Measurements from ENCODE around the gene CHRNA3.

CHRNA3 gene

DNA sequence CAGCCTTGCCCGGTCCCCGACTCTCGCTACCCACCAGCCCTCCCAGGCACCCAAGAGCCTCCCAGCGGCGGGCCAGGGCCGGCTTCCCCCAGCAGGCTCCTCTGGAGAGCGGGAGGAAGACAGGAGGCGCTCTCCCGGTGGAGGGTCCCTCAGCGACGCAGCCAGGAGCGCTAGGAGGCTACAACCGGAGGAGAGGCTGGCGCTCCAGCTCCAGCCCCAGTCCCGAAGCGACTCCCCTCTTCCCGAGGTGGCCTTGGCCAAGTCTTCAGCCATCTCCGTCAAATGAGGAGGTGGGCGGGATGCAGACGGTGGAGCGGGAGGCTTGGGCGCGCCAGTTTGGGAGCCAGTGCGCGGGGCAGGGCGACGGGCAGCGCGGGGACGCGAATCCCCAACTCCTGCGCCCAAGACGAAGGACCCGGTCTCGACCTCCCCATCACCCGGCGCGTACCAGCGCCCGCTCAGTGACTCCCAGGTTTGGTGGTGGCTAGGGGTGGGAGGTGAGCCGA, 722 bp downstream of the CHRNA3 start:
- Histone ChIP-seq H3K79me2 (ENCODE audit: insufficient read depth, low read length) (no peaks in the 10 kb centered on the region), H4K20me1 (ENCODE audit: insufficient read depth, low read length) (no peaks in the 10 kb centered on the region), H3K4me2 (ENCODE audit: insufficient read depth, low read length) (peak overlapping the region; percentile 59), H3K9ac (ENCODE audit: low read depth, low read length) (peak overlapping the region; percentile 35; the same call in 1 of the 2 replicates), H3K4me1 (ENCODE audit: insufficient read depth, low read length) (peaks cover 29% of the 10 kb centered on the region), H2AFZ (ENCODE audit: low read depth, low read length) (no peak overlapping the region), H3K27ac (ENCODE audit: low read length) (no peak overlapping the region), H3K36me3 (ENCODE audit: insufficient read depth, low read length) (no peaks in the 10 kb centered on the region), H3K4me3 (ENCODE audit: low read depth in 1 of 2, low read length in 2 of 2) (peak overlapping the region in 1 of 2 experiments; percentile 42; a peak in 1 of 4 replicates), H3K9me3 (ENCODE audit: insufficient read depth, low read length, severe bottlenecking) (no peaks in the 10 kb centered on the region), H3K27me3 (ENCODE audit: insufficient read depth, low read length, poor library complexity) (peaks cover 31% of the 10 kb centered on the region)
- TF ChIP-seq EZH2 (IDR thresholded peaks at IDR 0.05; ENCODE audit: borderline replicate concordance, low read depth, low read length, severe bottlenecking), result no peak
- TF ChIP-seq, protein P1, sequence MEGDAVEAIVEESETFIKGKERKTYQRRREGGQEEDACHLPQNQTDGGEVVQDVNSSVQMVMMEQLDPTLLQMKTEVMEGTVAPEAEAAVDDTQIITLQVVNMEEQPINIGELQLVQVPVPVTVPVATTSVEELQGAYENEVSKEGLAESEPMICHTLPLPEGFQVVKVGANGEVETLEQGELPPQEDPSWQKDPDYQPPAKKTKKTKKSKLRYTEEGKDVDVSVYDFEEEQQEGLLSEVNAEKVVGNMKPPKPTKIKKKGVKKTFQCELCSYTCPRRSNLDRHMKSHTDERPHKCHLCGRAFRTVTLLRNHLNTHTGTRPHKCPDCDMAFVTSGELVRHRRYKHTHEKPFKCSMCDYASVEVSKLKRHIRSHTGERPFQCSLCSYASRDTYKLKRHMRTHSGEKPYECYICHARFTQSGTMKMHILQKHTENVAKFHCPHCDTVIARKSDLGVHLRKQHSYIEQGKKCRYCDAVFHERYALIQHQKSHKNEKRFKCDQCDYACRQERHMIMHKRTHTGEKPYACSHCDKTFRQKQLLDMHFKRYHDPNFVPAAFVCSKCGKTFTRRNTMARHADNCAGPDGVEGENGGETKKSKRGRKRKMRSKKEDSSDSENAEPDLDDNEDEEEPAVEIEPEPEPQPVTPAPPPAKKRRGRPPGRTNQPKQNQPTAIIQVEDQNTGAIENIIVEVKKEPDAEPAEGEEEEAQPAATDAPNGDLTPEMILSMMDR (IDR thresholded peaks at IDR 0.05; ENCODE audit: borderline replicate concordance, extremely low read depth, low read length, poor library complexity, severe bottlenecking), result no peak
- DNase-seq (no peak), ATAC-seq (ENCODE audit: insufficient read depth, low read depth) (no peak)

- Histone ChIP-seq H3K4me3 (ENCODE audit: low read depth in 1 of 2, low read length in 2 of 2) (no peak overlapping the region), H3K9me3 (ENCODE audit: insufficient read depth, low read length, severe bottlenecking) (no peaks in the 10 kb centered on the region), H3K27me3 (ENCODE audit: insufficient read depth, low read length, poor library complexity) (peaks cover 31% of the 10 kb centered on the region), H3K36me3 (ENCODE audit: insufficient read depth, low read length) (no peaks in the 10 kb centered on the region), H3K4me1 (ENCODE audit: insufficient read depth, low read length) (peaks cover 29% of the 10 kb centered on the region), H2AFZ (ENCODE audit: low read depth, low read length) (no peak overlapping the region), H3K79me2 (ENCODE audit: insufficient read depth, low read length) (no peaks in the 10 kb centered on the region), H3K9ac (ENCODE audit: low read depth, low read length) (no peak overlapping the region), H3K4me2 (ENCODE audit: insufficient read depth, low read length) (no peak overlapping the region), H3K27ac (ENCODE audit: low read length) (no peak overlapping the region), H4K20me1 (ENCODE audit: insufficient read depth, low read length) (no peaks in the 10 kb centered on the region)
- ATAC-seq (ENCODE audit: insufficient read depth, low read depth) (no peak), DNase-seq (no peak)
- TF ChIP-seq, protein P1 (IDR thresholded peaks at IDR 0.05; ENCODE audit: borderline replicate concordance, extremely low read depth, low read length, poor library complexity, severe bottlenecking), result no peak
- no peak for TF ChIP-seq EZH2 (IDR thresholded peaks at IDR 0.05; ENCODE audit: borderline replicate concordance, low read depth, low read length, severe bottlenecking)
Observed at GRCh38 chr15:78619022-78619950, 1.5 kb downstream of the CHRNA3 start.

DNA sequence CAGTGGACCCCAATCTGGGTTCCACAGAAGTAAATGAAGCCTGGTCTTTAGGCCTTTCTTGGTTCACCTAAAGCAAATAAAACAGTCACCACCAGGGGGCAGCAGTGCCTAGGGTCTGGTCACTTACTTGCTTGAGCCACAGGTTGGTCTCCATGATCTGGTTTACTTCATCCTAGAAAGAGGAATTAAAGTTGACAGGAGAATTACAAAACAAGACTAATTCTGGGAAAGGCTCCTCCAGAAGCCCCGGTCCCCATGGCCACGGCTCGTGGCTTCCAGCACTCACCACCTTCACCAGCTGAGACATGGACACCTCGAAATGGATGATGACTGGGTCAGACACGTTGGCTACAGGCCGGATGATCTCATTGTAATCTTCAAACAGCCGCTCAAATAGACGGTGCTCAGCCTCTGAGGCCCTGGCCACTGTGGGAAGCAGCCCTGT, 2.3 kb downstream of the CHRNA3 start:
- peaks cover 29% of the 10 kb centered on the region for H3K4me1 ChIP-seq (ENCODE audit: insufficient read depth, low read length)
- peaks cover 31% of the 10 kb centered on the region for H3K27me3 ChIP-seq (ENCODE audit: insufficient read depth, low read length, poor library complexity)
- no peaks in the 10 kb centered on the region for H4K20me1 ChIP-seq (ENCODE audit: insufficient read depth, low read length)
- no peaks in the 10 kb centered on the region for H3K9me3 ChIP-seq (ENCODE audit: insufficient read depth, low read length, severe bottlenecking)
- no peaks in the 10 kb centered on the region for H3K79me2 ChIP-seq (ENCODE audit: insufficient read depth, low read length)
- H3K27ac ChIP-seq (ENCODE audit: low read length), result no peak overlapping the region
- H3K4me2 ChIP-seq (ENCODE audit: insufficient read depth, low read length), result no peak overlapping the region
- H3K36me3 ChIP-seq (ENCODE audit: insufficient read depth, low read length), result no peaks in the 10 kb centered on the region
- H3K9ac ChIP-seq (ENCODE audit: low read depth, low read length), result no peak overlapping the region
- no peak for TF ChIP-seq EZH2 (IDR thresholded peaks at IDR 0.05; ENCODE audit: borderline replicate concordance, low read depth, low read length, severe bottlenecking)
- TF ChIP-seq, protein P1 (IDR thresholded peaks at IDR 0.05; ENCODE audit: borderline replicate concordance, extremely low read depth, low read length, poor library complexity, severe bottlenecking), result peak; percentile 80
- DNase-seq (peak; percentile 80), ATAC-seq (ENCODE audit: insufficient read depth, low read depth) (peak; percentile 36; the same call in 1 of the 3 replicates)
- H3K4me3 ChIP-seq (ENCODE audit: low read depth in 1 of 2, low read length in 2 of 2), result no peak overlapping the region
- no peak overlapping the region for H2AFZ ChIP-seq (ENCODE audit: low read depth, low read length)

Data from DND-41 (cell line).